ENCODE data around the gene CALR3.
"Not testable (repeated sequence)": the region's sequence is repeated elsewhere in the genome, so short reads cannot be mapped to it uniquely, and the experiment has no call there.

Gene CALR3

GRCh38 chr19:16455489-16455888 is 40.5 kb downstream of the CALR3 start:
- no peak for DNase-seq (ENCODE audit: low read depth)
- TF ChIP-seq CTCF (IDR thresholded peaks at IDR 0.05; ENCODE audit: low read depth, low read length, missing control alignments), result no peak
- H3K4me3 ChIP-seq (ENCODE audit: low read depth, low read length), result no peak overlapping the region

- H3K4me3 ChIP-seq (ENCODE audit: low read depth, low read length), result no peak overlapping the region
- no peak for DNase-seq (ENCODE audit: low read depth)
- no peak for TF ChIP-seq CTCF (IDR thresholded peaks at IDR 0.05; ENCODE audit: low read depth, low read length, missing control alignments)
Measured at GRCh38 chr19:16454351-16454918, 41.5 kb downstream of the CALR3 start.

GRCh38 chr19:16452325-16452724 is 43.6 kb downstream of the CALR3 start:
- no peak for TF ChIP-seq CTCF (IDR thresholded peaks at IDR 0.05; ENCODE audit: low read depth, low read length, missing control alignments)
- H3K4me3 ChIP-seq (ENCODE audit: low read depth, low read length), result no peak overlapping the region
- no peak for DNase-seq (ENCODE audit: low read depth)

GRCh38 chr19:16449330-16449961 is 46.5 kb downstream of the CALR3 start:
- peak; percentile 81 for DNase-seq (ENCODE audit: low read depth)
- no peak overlapping the region for H3K4me3 ChIP-seq (ENCODE audit: low read depth, low read length)
- no peak for TF ChIP-seq CTCF (IDR thresholded peaks at IDR 0.05; ENCODE audit: low read depth, low read length, missing control alignments)

- not testable (repeated sequence) for H3K4me3 ChIP-seq (ENCODE audit: low read depth, low read length); DNase-seq (ENCODE audit: low read depth)
Measured at GRCh38 chr19:16448872-16449271, 47.1 kb downstream of the CALR3 start.

GRCh38 chr19:16446724-16447368 is 49.1 kb downstream of the CALR3 start:
- no peak overlapping the region; the same call in 1 of the 2 replicates for H3K4me3 ChIP-seq (ENCODE audit: low read depth, low read length)
- TF ChIP-seq CTCF (IDR thresholded peaks at IDR 0.05; ENCODE audit: low read depth, low read length, missing control alignments), result no peak
- DNase-seq (ENCODE audit: low read depth), result peak; percentile 58

GRCh38 chr19:16446108-16446723 is 49.8 kb downstream of the CALR3 start:
- peak; percentile 68 for DNase-seq (ENCODE audit: low read depth)
- H3K4me3 ChIP-seq (ENCODE audit: low read depth, low read length), result peak overlapping the region; percentile 2; the same call in 1 of the 2 replicates
- TF ChIP-seq CTCF (IDR thresholded peaks at IDR 0.05; ENCODE audit: low read depth, low read length, missing control alignments), result no peak

Data from GM12864 (cell line).